ENCODE measurements around the gene NOS1AP. TPM values are rescaled to one million over a fixed set of nuclear protein-coding genes. Genes with fewer than 3 reads are reported as not detected.
A peak's percentile ranks its signal among the peaks of the same experiment; 100 is the strongest.

The NOS1AP gene
- total and polyA plus RNA-seq, 2 experiments from 2014 or later: 5.8 to 6.6 TPM

GRCh38 chr1:162179121-162179520 is 109.6 kb downstream of the NOS1AP start:
- peaks cover 21% of the 10 kb centered on the region; the same call in 2 of the 3 replicates for H3K36me3 Mint-ChIP-seq (ENCODE audit: low read depth)
- H2AFZ ChIP-seq: no peak overlapping the region
- H3K79me2 ChIP-seq (replicated peaks; ENCODE audit: insufficient read depth): peaks cover 11% of the 10 kb centered on the region; the same call in 1 of the 2 replicates
- peaks cover 4% of the 10 kb centered on the region; the same call in 1 of the 2 replicates for H3K9me2 ChIP-seq (ENCODE audit: insufficient read depth)
- peak; percentile 31; the same call in 1 of the 3 replicates for ATAC-seq
- peak overlapping the region; percentile 52 for H3K4me2 ChIP-seq
- H3K4me1 ChIP-seq (ENCODE audit: insufficient read depth): peaks cover 57% of the 10 kb centered on the region
- H3F3A ChIP-seq (replicated peaks; ENCODE audit: low read depth): 0 out of 2 replicates have a peak, but pooled peaks cover 3% of the 10 kb centered on the region
- no peak overlapping the region for H3K27ac Mint-ChIP-seq
- H3K27me3 Mint-ChIP-seq (ENCODE audit: insufficient read depth, low read depth, poor library complexity): no peaks in the 10 kb centered on the region
- no peaks in the 10 kb centered on the region for H3K9me3 Mint-ChIP-seq
- H3K4me3 Mint-ChIP-seq: no peak overlapping the region
- TF ChIP-seq EZH2phosphoT487 (IDR thresholded peaks at IDR 0.05; ENCODE audit: unreplicated experiment) (no peak), JUNB (IDR thresholded peaks at IDR 0.05; ENCODE audit: unreplicated experiment) (no peak), CTCF (conservative IDR thresholded peaks at IDR 0.05; ENCODE audit: low read depth in 2 of 2) (no peak), EZH2 (IDR thresholded peaks at IDR 0.05; ENCODE audit: low read depth, unreplicated experiment) (no peak), REST (IDR thresholded peaks at IDR 0.05; ENCODE audit: unreplicated experiment) (no peak), CREB1 (CRISPR knock-in tag; IDR thresholded peaks at IDR 0.05; ENCODE audit: low read depth) (no peak), NANOG (IDR thresholded peaks at IDR 0.05; ENCODE audit: borderline replicate concordance) (no peak), ZNF331 (CRISPR knock-in tag; IDR thresholded peaks at IDR 0.05; ENCODE audit: low read depth) (no peak), ZNF462 (CRISPR knock-in tag; IDR thresholded peaks at IDR 0.05) (no peak), ZNF114 (CRISPR knock-in tag; IDR thresholded peaks at IDR 0.05) (no peak), STAT1 (IDR thresholded peaks at IDR 0.05; ENCODE audit: unreplicated experiment) (no peak), POLR2AphosphoS5 (IDR thresholded peaks at IDR 0.05; ENCODE audit: low read depth) (no peak), ETS1 (IDR thresholded peaks at IDR 0.05) (no peak)
- H3K36me3 ChIP-seq (ENCODE audit: insufficient read depth): no peaks in the 10 kb centered on the region
- no peak for DNase-seq (ENCODE audit: low spot score)
- H3K4me1 Mint-ChIP-seq: peaks cover 56% of the 10 kb centered on the region
- no peak overlapping the region for H3K27ac ChIP-seq (ENCODE audit: low read depth)
- peaks cover 4% of the 10 kb centered on the region; the same call in 1 of the 2 replicates for H4K20me1 ChIP-seq (replicated peaks; ENCODE audit: insufficient read depth)
- no peaks in the 10 kb centered on the region for H3K27me3 ChIP-seq (ENCODE audit: insufficient read depth)
- no peak overlapping the region for H3K4me3 ChIP-seq
